ENCODE results near the gene RNF11. TPM values are rescaled to one million over a fixed set of nuclear protein-coding genes. Genes with fewer than 3 reads are reported as not detected.

The RNF11 gene
- polyA plus RNA-seq, 1 donor from 2014 or later, result 210 TPM

DNA sequence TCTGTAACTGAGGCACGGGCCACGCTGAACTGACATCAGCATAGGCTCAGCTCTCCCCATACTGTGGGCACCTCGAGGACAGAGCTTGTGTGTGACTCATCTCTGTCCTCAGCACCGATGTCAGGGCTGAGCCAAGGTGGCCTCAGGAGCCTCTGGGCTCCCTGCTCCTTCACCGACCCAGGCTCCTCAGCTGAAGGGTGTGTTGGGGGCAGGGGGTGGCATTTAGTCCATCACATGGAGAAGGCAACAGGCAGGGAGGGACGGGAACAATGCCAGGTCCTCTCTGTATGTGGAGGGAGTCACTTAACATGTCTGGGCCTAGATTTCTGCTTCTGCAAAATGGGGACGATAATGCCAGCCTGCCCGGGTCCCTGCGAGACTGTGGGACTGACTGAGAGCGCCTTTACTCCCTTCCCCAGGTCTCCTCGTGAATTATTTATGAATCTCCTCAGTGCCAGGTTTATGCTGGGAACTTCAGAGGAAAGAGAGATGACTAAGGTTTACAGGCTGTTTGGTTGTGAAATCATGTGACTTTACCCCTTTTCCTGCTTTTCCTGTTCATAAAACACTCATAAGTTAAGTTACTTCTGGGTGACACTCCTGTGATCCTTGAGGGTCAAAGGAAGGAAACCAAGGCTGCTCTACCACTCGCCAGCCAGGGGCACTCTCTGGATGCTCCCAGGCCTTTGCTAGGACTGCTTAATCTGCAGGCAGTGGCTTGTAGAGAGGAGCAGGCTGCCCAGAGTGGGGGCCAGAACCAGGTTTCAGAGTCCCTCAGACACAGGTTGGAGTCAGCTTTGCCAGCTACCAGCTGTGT lies 78.1 kb downstream of the RNF11 start:
- no peaks in the 10 kb centered on the region for H3F3A ChIP-seq (ENCODE audit: insufficient read depth, low read length, poor library complexity, severe bottlenecking)
- H3K4me3 ChIP-seq (ENCODE audit: low read length), result no peak overlapping the region
- no peaks in the 10 kb centered on the region for H3K36me3 ChIP-seq (ENCODE audit: insufficient read depth, low read length)
- no peaks in the 10 kb centered on the region for H3K27me3 ChIP-seq (ENCODE audit: insufficient read depth, low read depth, low read length)
- no peaks in the 10 kb centered on the region for H3K9me3 ChIP-seq (ENCODE audit: low read length)
- H3K79me2 ChIP-seq (replicated peaks; ENCODE audit: insufficient read depth, low read length), result no peaks in the 10 kb centered on the region
- no peaks in the 10 kb centered on the region for H3K9me2 ChIP-seq (ENCODE audit: insufficient read depth, low read length)
- H3K9ac ChIP-seq (ENCODE audit: low read length), result no peak overlapping the region
- H4K20me1 ChIP-seq (ENCODE audit: insufficient read depth), result no peaks in the 10 kb centered on the region
- no peak overlapping the region for H3K4me2 ChIP-seq (ENCODE audit: low read length)
- no peak for TF ChIP-seq POLR2AphosphoS5 (IDR thresholded peaks at IDR 0.05)
- no peak overlapping the region for H3K27ac ChIP-seq (ENCODE audit: low read length)
- H2AFZ ChIP-seq (ENCODE audit: low read depth, low read length), result no peak overlapping the region

DNA sequence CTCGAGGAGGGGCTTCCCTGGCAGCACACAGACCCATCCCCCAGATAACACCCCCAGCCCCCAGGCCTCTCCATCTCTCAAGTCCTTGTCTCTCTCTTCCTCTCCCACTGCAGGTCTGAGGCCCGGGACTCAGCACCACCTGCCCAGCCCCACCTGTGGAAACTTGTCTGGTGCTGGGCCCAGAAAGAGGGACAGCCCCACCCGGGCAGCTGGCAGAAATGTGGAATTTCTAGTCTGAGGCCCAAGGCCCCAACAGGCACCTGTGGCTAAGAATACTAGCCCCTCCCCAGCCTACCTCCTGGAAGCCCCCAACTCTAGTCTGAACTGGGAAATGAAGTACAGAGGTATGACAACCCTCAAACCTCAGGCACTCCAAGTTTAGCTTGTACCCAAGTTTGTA lies 78.9 kb downstream of the RNF11 start:
- no peaks in the 10 kb centered on the region for H3K79me2 ChIP-seq (replicated peaks; ENCODE audit: insufficient read depth, low read length)
- no peak overlapping the region for H3K27ac ChIP-seq (ENCODE audit: low read length)
- no peaks in the 10 kb centered on the region for H3K36me3 ChIP-seq (ENCODE audit: insufficient read depth, low read length)
- no peaks in the 10 kb centered on the region for H3K27me3 ChIP-seq (ENCODE audit: insufficient read depth, low read depth, low read length)
- no peak overlapping the region for H2AFZ ChIP-seq (ENCODE audit: low read depth, low read length)
- no peak overlapping the region for H3K4me3 ChIP-seq (ENCODE audit: low read length)
- H3F3A ChIP-seq (ENCODE audit: insufficient read depth, low read length, poor library complexity, severe bottlenecking), result no peaks in the 10 kb centered on the region
- no peaks in the 10 kb centered on the region for H4K20me1 ChIP-seq (ENCODE audit: insufficient read depth)
- no peaks in the 10 kb centered on the region for H3K9me3 ChIP-seq (ENCODE audit: low read length)
- no peak overlapping the region for H3K9ac ChIP-seq (ENCODE audit: low read length)
- no peaks in the 10 kb centered on the region for H3K9me2 ChIP-seq (ENCODE audit: insufficient read depth, low read length)
- TF ChIP-seq, protein P1, sequence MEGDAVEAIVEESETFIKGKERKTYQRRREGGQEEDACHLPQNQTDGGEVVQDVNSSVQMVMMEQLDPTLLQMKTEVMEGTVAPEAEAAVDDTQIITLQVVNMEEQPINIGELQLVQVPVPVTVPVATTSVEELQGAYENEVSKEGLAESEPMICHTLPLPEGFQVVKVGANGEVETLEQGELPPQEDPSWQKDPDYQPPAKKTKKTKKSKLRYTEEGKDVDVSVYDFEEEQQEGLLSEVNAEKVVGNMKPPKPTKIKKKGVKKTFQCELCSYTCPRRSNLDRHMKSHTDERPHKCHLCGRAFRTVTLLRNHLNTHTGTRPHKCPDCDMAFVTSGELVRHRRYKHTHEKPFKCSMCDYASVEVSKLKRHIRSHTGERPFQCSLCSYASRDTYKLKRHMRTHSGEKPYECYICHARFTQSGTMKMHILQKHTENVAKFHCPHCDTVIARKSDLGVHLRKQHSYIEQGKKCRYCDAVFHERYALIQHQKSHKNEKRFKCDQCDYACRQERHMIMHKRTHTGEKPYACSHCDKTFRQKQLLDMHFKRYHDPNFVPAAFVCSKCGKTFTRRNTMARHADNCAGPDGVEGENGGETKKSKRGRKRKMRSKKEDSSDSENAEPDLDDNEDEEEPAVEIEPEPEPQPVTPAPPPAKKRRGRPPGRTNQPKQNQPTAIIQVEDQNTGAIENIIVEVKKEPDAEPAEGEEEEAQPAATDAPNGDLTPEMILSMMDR (IDR thresholded peaks at IDR 0.05; ENCODE audit: poor library complexity, severe bottlenecking), result no peak
- no peak for TF ChIP-seq EZH2 (IDR thresholded peaks at IDR 0.05; ENCODE audit: borderline replicate concordance, insufficient read depth, low read length, poor library complexity, severe bottlenecking)
- TF ChIP-seq EP300 (conservative IDR thresholded peaks at IDR 0.05; ENCODE audit: poor library complexity, severe bottlenecking), result no peak
- no peak for TF ChIP-seq RAD21 (conservative IDR thresholded peaks at IDR 0.05)
- TF ChIP-seq MXI1 (conservative IDR thresholded peaks at IDR 0.05; ENCODE audit: poor library complexity, severe bottlenecking), result no peak
- no peak for TF ChIP-seq POLR2AphosphoS5 (IDR thresholded peaks at IDR 0.05)
- no peak for TF ChIP-seq TAF1 (IDR thresholded peaks at IDR 0.05; ENCODE audit: low read depth)
- TF ChIP-seq, protein P2, sequence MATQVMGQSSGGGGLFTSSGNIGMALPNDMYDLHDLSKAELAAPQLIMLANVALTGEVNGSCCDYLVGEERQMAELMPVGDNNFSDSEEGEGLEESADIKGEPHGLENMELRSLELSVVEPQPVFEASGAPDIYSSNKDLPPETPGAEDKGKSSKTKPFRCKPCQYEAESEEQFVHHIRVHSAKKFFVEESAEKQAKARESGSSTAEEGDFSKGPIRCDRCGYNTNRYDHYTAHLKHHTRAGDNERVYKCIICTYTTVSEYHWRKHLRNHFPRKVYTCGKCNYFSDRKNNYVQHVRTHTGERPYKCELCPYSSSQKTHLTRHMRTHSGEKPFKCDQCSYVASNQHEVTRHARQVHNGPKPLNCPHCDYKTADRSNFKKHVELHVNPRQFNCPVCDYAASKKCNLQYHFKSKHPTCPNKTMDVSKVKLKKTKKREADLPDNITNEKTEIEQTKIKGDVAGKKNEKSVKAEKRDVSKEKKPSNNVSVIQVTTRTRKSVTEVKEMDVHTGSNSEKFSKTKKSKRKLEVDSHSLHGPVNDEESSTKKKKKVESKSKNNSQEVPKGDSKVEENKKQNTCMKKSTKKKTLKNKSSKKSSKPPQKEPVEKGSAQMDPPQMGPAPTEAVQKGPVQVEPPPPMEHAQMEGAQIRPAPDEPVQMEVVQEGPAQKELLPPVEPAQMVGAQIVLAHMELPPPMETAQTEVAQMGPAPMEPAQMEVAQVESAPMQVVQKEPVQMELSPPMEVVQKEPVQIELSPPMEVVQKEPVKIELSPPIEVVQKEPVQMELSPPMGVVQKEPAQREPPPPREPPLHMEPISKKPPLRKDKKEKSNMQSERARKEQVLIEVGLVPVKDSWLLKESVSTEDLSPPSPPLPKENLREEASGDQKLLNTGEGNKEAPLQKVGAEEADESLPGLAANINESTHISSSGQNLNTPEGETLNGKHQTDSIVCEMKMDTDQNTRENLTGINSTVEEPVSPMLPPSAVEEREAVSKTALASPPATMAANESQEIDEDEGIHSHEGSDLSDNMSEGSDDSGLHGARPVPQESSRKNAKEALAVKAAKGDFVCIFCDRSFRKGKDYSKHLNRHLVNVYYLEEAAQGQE (IDR thresholded peaks at IDR 0.05; ENCODE audit: borderline replicate concordance), result no peak
- no peak for TF ChIP-seq SMC3 (conservative IDR thresholded peaks at IDR 0.05; ENCODE audit: poor library complexity)
- H3K4me2 ChIP-seq (ENCODE audit: low read length), result no peak overlapping the region
